Adrenal gland (tissue), 5 donors: ENCODE data around the gene SSBP3.

Experiments used
- POLR2A ChIP-seq, 2 donors: fragments of 450-650 bp; IDR thresholded peaks; one replicate each; pipeline ENCODE4 v1.6.1; 2017; ENCODE audit warnings: antibody characterized with exemption in 2 of 2, mild to moderate bottlenecking in 2 of 2, moderate library complexity in 1 of 2
- TF ChIP-seq, protein P1 (sequence below), 6 experiments: fragments of 450-650 bp in 4 of 6; fragments of 200-600 bp in 2 of 6; sonication (generic) in 1 of 6; IDR thresholded peaks; 1 replicate in 5 of 6; 2 replicates in 1 of 6; pipeline versions ENCODE4 v1.5.1 to v1.8.0; 2016 to 2021; ENCODE audit warnings: antibody characterized with exemption in 6 of 6, mild to moderate bottlenecking in 2 of 6, moderate library complexity in 1 of 6
- donor health status: DM: no; HTN: no; CAD: no.

DNA sequence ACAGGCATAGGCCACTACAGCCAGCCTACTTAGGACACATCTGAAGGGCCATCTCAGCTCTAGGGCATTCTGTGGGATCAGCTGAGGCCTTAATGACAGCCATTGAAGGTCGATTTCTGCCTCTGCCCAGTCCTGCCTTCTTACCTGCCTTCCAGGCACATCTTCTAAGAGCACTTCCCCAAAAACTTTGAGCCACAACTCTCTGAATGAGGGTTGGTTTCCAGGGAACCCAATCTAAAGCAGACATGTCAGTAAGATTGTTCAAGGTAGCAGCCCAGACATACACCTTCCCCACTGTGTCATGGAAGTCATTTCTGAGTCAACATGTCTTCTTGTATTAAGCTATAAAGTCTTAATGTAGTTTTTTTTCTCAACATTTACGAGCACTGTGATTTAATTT is 18.2 kb upstream of the SSBP3 start:
- TF ChIP-seq, protein P1, sequence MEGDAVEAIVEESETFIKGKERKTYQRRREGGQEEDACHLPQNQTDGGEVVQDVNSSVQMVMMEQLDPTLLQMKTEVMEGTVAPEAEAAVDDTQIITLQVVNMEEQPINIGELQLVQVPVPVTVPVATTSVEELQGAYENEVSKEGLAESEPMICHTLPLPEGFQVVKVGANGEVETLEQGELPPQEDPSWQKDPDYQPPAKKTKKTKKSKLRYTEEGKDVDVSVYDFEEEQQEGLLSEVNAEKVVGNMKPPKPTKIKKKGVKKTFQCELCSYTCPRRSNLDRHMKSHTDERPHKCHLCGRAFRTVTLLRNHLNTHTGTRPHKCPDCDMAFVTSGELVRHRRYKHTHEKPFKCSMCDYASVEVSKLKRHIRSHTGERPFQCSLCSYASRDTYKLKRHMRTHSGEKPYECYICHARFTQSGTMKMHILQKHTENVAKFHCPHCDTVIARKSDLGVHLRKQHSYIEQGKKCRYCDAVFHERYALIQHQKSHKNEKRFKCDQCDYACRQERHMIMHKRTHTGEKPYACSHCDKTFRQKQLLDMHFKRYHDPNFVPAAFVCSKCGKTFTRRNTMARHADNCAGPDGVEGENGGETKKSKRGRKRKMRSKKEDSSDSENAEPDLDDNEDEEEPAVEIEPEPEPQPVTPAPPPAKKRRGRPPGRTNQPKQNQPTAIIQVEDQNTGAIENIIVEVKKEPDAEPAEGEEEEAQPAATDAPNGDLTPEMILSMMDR (IDR thresholded peaks at IDR 0.05) = no peak
- no peak for TF ChIP-seq POLR2A (IDR thresholded peaks at IDR 0.05)
